ENCODE measurements around the gene MCU. TPM values are rescaled to one million over a fixed set of nuclear protein-coding genes. Genes with fewer than 3 reads are reported as not detected.
"Not testable (repeated sequence)": the region's sequence is repeated elsewhere in the genome, so short reads cannot be mapped to it uniquely, and the experiment has no call there.

MCU gene
- polyA plus RNA-seq, 4 donors: 41.0 to 47.5 (median 44.8) TPM

DNA sequence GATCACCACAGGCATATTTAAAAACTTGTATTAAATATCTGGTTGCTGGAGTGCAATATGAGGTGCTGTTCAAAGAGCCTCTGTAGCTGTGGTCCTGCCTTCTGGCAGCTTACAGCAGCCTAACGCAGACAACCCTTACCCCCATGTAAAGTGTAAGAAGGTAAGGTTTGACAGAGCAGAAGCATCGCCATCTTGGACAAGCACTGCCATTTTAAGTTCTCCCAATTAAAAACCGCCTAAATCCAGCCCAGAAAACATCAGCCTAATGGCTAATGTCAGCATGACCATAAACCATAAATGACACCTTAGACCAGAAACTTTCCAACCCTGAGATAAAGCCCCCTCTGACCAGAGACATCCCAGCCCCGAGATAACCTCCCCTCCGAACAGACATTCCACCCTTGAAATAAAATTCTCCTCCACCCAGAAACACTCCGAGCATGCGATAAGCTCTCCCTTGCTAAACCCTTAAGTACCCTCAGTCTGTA is 196.3 kb downstream of the MCU start:
- DNase-seq (ENCODE audit: low read depth in 4 of 4, low spot score in 3 of 4): no peak

DNA sequence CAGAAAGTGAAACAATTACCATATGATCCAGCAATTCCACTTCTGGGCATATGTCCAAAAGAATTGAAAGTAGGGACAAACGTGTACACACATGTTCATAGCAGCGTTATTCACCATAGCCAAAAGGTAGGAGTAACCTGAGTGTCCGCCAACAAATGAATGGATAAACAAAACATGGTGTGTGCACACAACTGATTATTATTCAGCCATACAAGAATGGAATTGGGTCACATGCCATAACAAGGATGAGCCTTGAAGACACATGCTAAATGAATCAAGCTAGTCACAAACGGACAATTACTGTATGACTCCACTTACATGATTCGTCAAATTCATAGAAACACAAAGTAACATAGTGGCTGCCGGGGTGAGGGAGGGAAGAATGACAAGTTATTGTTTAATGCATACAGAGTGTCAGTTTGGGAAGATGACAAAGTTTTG is 197.5 kb downstream of the MCU start:
- DNase-seq (ENCODE audit: low read depth in 4 of 4, low spot score in 3 of 4): no peak

DNA sequence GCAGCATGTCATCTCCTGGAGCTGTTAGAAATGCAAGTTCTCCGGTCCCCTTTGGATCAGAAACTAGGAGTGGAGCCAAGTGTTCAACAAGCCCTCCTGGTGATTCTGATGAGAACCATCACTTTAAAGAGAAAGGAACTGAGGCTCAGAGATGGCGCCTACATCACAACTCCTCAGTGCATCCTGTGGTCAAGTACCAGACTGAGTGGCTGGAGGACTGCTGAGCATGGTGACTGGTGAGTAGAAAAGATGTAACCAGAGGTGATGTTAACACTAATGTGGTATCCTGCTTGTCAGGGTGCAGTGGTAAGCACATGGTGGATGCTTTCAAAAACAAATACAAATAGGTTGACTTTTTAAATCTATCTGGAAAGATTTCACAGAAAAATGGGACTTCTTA is 198.1 kb downstream of the MCU start:
- no peak for DNase-seq (ENCODE audit: low read depth in 4 of 4, low spot score in 3 of 4)

DNA sequence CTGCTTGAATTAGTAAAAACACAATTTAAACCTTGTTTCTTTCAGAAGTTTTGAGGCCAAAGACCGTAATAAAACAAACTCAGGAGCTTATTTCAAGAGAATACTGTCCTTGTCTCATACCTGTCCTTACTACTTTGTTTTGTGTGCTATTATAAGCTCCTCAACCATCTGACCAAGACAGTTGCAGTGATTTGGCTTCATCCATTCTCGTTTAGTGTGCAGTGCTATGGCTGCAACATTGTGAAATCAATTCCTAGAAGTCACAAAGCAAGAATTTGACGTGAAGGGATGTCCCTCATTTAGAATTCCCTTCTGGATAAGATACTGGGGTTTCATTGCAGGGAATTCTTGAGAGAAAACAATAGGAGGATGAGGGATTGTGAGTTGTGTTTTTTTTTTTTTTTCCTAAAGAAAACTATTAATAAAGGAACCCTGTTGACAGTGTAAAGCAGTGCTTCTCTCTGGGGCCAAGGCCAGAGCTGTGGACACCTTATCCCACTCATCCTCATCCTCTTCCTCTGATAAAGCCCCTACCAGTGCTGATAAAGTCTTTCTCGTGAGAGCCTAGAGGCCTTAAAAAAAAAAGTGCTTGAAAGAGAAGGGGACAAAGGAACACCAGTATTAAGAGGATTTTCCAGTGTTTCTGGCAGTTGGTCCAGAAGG is 201.3 kb downstream of the MCU start, which contains the start of gene OIT3:
Gene OIT3 (plus strand): TSS at position 604 of the 663 bp plus-strand sequence. CDS start 60 bp downstream, outside the sequence.
- no peak for DNase-seq (ENCODE audit: low read depth in 4 of 4, low spot score in 3 of 4)

DNA sequence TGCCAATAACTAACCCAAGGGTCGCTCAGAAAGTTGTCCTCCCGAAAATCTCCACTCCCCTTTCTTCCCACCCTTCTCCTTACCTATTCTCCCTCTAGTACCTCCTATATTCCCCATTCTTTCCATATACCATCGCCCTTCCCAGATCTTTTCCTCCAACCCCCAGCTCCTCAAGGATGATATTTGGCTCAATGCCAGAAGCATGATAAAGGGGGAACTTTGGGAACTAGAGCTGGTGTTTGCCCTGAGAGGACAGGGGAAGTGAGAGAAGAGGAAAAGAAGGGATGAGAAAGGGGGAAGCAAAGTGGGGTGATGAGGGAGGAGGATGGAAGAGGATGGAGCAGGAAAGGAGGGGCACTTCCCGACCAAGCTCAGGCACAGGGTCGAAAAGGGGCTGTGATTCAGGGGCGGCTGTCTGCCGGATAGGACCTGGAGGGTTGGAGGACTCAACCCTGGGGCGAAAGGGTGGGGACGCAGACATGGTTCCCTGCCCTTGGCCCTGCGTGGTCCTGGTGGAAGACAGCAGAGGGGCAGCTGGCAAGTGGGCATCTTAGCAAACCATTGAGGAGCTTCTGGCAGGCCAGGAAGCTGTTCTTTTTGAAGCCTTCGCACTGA is 203.4 kb downstream of the MCU start:
- DNase-seq (ENCODE audit: low read depth in 4 of 4, low spot score in 3 of 4): no peak

DNA sequence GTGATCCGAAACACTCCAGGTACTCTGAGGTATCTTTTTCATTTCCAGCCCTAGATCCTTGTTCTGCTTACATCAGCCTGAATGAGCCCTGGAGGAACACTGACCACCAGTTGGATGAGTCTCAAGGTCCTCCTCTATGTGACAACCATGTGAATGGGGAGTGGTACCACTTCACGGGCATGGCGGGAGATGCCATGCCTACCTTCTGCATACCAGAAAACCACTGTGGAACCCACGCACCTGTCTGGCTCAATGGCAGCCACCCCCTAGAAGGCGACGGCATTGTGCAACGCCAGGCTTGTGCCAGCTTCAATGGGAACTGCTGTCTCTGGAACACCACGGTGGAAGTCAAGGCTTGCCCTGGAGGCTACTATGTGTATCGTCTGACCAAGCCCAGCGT is 206.7 kb downstream of the MCU start:
- DNase-seq (ENCODE audit: low read depth in 4 of 4, low spot score in 3 of 4): no peak

DNA sequence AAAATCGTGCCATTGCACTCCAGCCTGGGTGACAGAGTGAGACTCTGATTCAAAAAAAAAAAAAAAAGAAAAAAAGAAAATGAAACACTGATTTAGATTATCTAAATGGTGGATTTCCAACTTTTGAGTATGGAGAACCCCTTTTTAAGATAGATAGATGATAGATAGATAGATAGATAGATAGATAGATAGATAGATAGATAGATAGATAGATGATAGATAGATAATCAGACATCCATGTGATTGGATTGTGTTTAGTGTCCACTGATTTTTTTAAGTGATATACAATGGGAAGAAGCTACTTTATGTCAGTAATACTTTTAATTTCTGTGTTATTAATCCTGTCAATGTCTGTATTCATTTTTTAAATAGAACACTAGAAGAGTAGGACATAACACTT is 207.6 kb downstream of the MCU start:
- DNase-seq (ENCODE audit: low read depth in 4 of 4, low spot score in 3 of 4): no peak

DNA sequence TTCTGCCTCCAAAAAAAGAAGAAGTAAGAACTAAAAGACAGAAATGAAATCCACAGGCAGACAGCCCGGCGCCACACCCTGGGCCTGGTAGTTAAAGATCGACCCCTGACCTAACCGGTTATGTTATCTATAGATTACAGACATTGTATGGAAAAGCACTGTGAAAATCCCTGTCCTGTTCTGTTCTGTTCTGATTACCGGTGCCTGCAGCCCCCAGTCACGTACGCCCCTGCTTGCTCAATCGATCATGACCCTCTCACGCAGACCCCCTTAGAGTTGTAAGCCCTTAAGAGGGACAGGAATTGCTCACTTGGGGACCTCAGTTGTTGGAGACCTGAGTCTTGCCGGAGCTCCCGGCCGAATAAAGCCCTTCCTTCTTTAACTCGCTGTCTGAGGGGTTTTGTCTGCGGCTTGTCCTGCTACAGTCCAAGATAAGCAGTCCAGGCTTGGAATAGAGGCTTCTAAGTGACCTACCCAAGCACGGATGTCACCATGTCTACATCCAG is 212.1 kb downstream of the MCU start:
- not testable (repeated sequence) for DNase-seq (ENCODE audit: low read depth in 4 of 4, low spot score in 3 of 4)

DNA sequence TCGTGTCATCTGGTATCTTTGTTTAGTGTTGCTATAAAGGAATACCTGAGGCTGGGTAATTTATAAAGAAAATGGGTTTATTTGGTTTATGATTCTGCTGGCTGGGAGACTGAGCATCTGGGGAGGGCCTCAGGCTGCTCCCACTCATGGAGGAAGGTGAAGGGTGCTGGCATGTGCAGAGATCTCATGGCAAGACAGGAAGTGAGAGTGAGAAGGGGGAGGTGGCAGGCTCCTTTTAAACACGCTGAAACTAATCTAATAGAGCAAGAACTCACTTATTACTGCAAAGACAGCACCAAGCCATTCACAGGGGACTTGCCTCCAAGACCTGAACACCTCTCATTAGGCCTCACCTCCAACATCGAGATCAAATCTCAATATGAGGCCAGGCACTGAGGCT is 212.9 kb downstream of the MCU start:
- no peak for DNase-seq (ENCODE audit: low read depth in 4 of 4, low spot score in 3 of 4)

DNA sequence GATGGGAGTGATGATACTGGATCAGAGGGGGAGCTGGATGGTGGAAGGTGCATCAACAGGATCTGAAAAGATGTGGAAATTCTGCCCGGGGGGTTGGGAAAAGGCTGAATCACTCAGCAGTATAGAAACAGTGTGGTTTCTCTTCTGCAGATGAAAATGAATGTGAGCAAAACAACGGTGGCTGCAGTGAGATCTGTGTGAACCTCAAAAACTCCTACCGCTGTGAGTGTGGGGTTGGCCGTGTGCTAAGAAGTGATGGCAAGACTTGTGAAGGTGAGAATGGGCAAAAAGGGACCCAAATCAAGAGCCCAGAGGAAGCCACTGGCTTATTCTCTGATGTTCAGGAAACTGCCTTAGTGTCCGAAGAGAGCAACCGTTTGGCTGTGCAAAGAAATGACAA is 214.5 kb downstream of the MCU start:
- DNase-seq (ENCODE audit: low read depth in 4 of 4, low spot score in 3 of 4): no peak

DNA sequence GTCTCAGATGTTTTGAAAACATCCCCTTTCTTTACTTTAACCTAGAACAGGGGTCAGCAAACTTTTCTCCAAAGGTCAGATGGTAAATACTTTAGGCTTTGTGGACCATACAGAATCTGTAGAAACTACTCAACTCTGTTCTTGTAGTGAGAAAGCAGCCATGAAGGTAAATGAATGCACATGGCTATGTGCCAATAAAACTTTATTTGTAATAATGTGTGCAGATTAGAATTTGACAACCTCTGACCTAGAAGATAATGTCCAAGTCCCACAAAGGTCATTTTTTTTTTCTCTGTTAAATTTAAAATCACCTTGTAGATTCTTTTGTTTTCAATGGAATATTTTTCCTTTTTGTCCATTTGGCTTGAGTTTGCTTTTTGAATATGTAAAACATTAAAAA is 218.8 kb downstream of the MCU start:
- DNase-seq (ENCODE audit: low read depth in 4 of 4, low spot score in 3 of 4): no peak

DNA sequence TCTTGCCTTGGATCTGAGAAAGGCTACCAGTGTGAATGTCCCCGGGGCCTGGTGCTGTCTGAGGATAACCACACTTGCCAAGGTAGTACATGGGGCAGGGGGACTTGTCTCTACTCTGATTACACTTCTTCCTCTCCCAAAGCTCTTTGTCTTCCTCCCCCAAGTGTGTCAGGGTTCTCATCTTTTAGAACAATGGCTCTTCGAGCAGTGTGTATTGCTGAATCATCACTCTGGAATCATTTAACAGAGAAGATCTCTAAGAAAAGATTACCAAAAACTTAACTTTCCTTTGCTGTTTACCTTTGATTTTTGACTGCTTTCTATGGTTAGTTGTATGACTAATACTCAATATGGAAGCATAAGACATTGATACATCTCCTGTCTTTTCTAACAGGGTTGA is 219.8 kb downstream of the MCU start:
- no peak for DNase-seq (ENCODE audit: low read depth in 4 of 4, low spot score in 3 of 4)

DNA sequence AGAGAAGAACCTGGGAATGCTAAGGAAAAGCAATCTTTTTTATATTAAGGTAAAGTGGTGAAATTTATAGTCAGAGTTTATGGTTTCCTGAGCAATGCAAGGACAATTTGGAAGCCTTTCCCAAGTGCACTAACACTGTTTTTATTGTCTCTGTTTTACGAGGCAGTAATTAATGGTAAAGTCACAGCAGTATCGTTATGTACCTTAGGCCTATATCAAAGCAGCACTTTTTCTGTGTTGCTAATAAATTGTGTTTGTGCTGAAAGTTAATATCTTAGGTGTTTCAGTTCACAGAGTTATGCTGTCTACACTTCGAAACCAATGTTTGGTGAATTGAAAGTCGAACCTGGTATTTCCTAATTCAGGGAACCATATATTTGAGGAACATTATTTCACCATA is 220.8 kb downstream of the MCU start:
- DNase-seq (ENCODE audit: low read depth in 4 of 4, low spot score in 3 of 4): peak in 2 of 4 donors; percentile 10 to 15

DNA sequence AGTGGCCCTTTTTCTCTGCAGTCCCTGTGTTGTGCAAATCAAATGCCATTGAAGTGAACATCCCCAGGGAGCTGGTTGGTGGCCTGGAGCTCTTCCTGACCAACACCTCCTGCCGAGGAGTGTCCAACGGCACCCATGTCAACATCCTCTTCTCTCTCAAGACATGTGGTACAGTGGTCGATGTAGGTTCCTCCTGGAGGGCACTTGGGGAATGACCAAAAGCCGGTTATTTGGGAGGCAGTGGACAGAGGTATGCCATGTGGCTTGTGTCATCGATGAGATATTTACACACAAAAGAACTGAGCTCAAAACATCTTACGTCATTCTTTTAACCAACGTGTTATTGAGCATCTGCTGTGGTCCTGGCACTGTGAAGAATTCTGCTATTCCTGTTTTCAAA is 221.3 kb downstream of the MCU start:
- DNase-seq (ENCODE audit: low read depth in 4 of 4, low spot score in 3 of 4): no peak

DNA sequence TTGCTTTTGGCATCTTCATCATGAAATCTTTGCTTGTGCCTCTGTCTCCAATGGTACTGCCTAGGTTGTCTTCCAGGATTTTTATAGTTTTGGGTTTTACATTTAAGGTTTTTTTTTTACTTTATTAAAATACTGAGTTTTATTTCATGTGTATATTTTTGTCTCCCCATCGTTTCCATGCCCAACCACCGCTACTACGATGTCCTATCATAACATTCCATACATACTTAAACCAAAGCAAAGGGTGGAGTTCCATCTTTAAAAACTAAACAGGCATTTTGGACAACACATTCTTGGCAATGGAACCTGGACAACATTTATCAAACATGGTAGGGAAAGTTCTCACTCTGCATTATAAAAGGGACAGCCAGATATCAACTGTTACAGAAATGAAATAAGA is 225.3 kb downstream of the MCU start:
- DNase-seq (ENCODE audit: low read depth in 4 of 4, low spot score in 3 of 4): not testable (repeated sequence)

DNA sequence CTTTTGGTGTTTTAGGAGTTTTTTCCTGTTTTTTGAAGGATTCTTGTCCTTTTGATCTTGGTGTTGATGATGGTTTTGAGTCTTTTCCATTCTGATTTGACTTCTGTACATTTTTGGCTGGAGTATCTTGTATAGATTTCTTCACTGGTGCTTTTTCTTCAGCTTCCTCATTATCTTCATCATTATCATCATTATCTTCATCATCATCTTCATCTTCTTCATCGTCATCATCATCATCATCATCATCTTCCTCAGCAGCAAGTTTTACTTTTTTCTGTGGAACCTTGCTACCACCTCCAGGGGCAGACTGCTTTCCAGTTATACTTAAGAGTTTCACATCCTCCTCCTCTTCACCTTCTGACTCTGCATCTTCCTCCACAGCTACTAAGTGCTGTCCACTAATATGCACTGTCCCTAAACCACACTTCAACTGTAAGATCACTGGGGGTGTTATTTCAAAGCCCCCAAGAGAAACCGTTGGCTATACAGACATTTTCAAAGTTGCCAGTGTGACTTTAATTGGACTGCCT is 225.9 kb downstream of the MCU start:
- DNase-seq (ENCODE audit: low read depth in 4 of 4, low spot score in 3 of 4): not testable (repeated sequence)

DNA sequence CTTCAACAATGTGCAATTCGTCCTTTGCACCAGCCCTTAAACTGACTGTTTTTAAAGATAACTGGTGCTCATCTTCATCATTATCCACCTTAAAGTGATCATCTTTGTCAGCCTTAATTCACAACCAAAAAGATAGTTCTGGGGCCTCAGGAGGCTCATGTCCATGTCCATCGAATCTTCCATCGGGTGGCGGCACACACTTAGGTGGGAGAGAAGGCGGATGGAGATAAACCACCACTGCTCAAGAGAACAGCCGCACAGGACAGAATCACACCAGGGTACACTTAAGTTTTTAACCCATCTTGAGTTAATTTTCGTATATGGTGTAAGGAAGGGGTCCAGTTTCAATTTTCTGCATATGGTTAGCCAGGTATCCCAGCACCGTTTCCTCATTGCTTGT is 226.4 kb downstream of the MCU start:
- no peak for DNase-seq (ENCODE audit: low read depth in 4 of 4, low spot score in 3 of 4)

DNA sequence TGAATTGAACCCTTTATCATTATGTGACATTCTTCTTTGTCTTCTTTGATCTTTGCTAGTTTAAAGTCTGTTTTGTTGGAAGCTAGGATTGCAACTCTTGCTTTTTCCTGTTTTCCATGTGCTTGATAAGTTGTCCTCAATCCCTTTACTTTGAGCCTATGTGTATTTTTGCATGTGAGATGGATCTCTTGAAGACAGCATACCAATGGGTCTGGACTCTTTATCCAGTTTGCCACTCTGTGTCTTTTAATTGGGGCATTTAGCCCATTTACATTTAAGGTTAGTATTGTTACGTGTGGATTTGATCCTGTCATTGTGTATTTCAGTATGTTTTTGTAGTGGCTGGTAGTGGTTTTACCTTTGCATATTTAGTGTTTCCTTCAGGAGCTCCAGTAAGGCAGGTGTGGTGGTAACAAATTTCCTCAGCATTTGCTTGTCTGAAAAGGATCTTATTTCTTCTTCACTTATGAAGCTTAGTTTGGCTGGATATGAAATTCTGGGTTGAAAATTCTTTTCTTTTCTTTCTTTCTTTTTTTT is 229.3 kb downstream of the MCU start:
- not testable (repeated sequence) for DNase-seq (ENCODE audit: low read depth in 4 of 4, low spot score in 3 of 4)

DNA sequence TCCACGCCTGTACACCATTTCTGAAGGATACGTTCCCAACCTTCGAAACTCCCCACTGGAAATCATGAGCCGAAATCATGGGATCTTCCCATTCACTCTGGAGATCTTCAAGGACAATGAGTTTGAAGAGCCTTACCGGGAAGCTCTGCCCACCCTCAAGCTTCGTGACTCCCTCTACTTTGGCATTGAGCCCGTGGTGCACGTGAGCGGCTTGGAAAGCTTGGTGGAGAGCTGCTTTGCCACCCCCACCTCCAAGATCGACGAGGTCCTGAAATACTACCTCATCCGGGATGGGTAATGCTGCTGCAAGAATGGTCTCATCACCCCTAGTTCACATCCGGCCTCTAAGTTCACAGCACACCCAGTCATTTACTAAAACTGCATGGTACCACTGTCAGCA is 232.4 kb downstream of the MCU start:
- DNase-seq (ENCODE audit: low read depth in 4 of 4, low spot score in 3 of 4): no peak

DNA sequence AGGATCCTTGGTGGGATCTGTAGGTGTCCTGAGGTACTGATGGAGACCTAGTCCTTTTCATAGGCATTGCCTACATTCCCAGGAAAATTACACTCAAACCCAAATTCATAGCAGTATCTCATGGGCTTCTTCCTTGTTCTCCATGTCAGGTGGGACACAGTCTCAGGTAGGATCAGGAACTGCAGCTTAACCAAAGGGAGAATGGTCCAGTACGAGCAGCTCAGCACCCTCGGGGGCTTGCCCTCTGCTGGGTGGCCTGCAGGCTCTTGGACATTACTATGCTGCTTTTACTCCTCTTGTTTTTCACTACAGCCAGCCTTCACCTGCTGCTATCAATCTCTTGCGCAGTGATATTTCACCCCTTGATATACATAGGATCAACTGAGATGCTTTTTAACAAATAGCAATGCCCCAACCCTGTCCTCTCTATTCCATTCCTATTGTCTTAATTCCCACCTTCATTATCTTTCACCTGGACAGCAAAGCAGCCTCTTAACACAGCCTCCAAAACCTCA is 234.1 kb downstream of the MCU start:
- DNase-seq (ENCODE audit: low read depth in 4 of 4, low spot score in 3 of 4): no peak

DNA sequence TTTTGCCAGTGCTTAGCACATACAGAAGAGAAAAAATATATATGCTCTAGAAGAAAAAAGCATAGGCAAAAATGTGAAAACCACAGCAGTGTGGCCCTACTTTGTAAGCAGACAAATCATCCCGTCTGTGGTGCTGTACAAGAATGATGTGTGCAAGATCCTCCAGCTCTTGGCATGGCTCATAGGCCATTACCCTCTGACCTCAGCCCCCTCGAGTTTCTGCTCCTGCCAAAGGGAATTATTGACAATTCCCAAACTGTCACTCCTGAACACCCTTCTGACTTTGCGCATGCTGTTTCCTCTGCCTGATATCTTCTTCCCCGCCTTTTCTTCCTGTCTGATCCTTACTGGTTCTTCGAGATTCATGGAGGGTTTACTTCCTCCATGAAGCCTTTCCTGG is 235.5 kb downstream of the MCU start:
- DNase-seq (ENCODE audit: low read depth in 4 of 4, low spot score in 3 of 4): no peak
